Stimulated activated CD4-positive, alpha-beta T cell treated with anti-CD3 and anti-CD28 coated beads, Interleukin-15, amount 100 ng/mL, for 24 hours (primary cell): ENCODE measurements around the gene SPPL3.
A peak's percentile ranks its signal among the peaks of the same experiment; 100 is the strongest.
"Not testable (repeated sequence)": the region's sequence is repeated elsewhere in the genome, so short reads cannot be mapped to it uniquely, and the experiment has no call there.

Experiments
- DNase-seq: peaks from one replicate; pipeline ENCODE4 v3.0.0-alpha.2; 2020

Gene SPPL3

DNA sequence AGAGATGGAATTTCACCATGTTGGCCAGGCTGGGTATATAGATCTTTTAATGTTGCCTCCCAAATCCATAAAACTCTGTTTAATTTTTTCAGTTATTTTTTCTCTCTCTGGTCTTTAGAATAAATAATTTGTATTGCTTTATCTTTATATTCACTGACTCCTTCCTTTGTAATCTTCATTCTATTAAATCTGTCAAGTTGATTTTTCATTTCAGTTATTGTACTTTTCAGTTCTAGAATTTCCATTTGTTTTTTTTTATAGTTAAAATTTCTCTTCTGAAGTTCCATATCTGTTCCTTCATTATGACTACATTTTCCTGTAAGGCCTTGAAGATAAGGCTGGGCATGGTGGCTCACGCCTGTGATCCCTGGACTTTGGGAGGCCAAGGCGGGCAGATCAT, 13.6 kb upstream of the SPPL3 start:
- DNase-seq = no peak

- DNase-seq = no peak
Measured at GRCh38 chr12:120916561-120916960, 12.4 kb upstream of the SPPL3 start.

DNA sequence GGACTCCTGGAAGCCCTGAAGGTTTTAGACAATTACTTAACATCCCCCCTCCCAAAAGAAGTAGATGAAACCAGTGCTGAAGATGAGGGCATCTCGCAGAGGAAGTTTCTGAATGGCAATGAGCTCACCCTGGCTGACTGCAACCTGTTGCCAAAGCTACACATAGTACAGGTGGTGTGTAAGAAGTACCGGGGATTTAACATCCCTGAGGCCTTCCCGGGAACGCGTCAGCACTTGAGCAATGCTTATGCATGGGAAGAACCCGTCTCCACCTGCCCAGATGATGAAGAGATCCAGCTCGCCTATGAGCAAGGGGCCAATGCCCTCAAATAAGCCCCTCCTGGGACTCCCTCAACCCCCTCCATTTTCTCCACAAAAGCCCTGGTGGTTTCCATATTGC, 10.6 kb upstream of the SPPL3 start:
- DNase-seq = no peak

DNA sequence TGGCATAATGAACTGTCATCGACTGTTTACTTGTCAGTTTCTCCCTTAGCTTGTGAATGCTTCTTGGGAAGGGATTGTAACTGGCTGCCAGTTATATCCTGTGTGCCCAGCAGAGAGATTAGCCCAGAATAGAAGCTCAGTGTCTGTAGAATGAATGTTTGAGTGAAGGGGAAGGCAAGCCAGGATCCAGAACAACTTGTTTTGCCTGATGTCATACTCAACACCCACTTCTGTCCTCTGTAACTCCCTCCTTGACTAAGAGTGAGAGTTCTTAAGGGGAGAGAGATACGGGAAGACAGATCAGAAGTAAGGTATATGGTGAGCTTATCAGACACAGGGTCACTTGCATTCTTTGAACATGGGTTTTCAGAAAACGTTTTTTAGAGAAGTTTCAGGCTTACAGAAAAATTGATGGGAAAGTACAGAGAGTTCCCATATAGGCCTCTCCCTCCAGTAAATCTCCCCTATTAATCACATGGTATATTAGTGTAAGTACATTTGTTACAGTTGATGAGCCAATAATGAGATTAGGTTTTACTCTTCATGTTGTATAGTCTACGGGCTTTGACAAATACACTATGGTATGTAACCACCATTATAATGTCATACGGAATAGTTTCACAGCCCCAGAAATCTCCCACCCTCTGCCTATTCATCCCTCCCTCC, 5.6 kb upstream of the SPPL3 start:
- no peak for DNase-seq

DNA sequence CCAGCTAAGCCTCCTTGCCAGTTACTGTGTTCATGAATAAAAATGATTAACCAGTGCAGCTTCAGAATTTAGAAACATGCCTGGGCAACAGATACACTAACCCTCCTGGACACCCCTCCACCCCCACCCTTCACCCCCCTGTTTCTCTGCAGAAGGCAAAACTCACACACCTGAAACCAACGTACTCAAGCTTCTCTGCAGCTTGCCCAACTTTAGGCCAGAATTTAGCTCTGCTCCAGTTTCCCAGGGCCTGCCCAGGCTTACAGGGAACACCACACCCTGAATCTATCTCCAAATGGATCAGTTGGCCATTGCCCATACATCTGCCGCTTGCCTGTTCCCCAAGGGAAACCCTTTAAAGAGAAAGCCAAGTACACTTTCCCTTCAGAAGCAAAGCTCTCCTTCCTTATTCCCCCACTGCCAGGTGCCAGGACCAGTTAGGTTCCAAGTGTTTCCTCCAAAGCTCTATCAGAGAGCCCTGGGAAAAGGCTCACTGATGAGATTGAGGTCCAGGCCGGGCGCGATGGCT, 1.8 kb upstream of the SPPL3 start:
- no peak for DNase-seq

DNA sequence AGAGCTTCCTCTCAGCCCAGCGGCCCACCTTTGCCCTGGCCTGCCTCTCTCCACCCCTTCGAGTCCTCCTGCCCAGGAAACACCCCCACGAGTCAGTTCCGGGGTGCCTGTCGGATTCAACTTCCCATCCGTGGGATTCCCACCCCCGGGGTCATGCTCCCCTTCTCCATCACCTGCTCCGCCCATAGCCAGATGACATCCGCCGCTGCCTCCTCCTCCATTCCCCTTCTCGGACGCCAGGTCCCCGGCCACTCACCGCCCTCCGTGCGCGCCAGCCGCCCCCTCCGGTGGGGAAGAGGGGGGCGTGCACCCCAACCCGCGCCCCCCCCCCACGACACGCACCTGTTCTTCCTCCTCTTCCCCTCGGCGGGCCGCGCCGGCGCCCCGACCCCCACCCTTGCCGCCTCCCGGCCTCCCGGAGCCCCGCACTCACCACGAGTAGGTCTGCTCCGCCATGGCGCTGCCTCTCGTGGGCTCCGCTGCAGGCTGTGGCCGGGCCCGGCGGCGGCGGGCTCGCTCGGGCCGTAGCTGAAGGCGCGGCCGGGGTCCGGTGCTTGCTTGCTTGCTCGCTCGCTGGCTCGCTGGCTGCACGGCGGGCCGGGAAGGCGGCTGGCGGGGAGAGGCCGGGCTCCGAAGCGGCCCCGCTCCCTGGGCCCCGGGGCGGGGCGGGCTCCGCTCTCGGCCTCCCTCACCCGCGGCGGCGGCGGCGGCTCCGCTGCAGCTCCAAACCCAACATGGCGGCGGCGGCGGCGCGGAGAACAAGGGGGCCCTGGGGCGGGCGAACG, 554 bp downstream of the SPPL3 start:
- DNase-seq = peak; percentile 82

DNA sequence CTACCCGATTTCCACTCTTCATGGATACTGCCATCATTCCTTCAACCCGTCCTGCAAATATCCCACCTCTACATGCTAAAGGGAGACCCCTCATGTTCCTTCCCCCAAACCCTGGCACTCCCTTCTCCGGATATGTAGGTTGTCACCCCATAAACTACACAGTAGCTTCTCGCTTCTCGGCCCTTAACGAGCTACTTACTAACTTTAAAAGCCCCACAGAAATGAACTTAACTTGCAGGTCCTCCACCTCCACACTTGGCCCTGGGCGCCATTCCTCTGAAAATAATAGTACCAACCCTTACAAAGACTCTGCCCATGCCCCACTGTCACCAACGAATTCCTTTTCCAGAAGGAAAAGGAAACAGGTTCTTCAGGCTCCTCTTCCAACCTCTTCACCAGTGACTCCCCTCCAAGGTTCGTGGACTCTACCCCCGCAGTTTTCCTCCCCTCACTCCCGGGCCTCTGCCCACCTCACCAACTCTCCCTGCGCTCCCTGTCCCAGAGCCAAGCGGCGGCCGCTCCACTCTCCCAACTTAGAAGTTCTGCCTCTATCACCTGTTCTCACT, 1.2 kb downstream of the SPPL3 start:
- DNase-seq = peak; percentile 5

DNA sequence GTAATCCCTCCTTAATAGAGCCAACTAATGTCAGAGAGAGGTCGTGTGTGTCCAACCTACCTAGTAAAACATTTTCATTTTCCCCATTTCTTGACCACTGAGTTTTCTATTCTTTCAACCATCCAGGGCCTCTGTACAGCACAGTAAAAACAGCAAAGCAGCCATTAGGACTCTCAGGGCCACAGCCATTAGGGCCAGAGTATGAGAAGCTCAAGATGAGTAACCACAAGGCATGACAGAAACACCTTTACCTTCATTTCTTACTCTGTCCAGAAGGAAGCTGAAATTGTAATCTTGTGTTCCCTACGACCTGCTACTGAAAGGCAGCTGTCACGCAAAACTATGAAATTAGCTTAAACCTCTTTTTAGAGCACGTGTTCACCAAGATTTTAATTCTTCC, 2.3 kb downstream of the SPPL3 start:
- no peak for DNase-seq

DNA sequence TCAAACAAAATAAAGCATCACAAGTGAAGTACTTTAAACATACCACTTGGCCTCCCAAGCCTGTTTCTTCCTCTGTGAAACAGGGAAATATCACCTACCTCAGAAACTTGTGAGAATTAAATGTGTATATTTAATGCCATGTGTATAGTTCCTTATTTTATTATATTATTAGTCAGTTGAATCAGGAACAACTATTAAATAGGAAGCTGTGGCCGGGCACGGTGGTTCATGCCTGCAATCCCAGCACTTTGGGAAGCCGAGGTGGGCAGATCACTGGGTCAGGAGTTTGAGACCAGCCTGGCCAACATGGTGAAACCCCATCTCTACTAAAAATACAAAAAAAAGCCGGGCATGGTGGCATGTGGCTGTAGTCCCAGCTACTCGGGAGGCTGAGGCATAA, 3.1 kb downstream of the SPPL3 start:
- not testable (repeated sequence) for DNase-seq

GRCh38 chr12:120895532-120895931, 8.6 kb downstream of the SPPL3 start:
- DNase-seq = no peak

DNA sequence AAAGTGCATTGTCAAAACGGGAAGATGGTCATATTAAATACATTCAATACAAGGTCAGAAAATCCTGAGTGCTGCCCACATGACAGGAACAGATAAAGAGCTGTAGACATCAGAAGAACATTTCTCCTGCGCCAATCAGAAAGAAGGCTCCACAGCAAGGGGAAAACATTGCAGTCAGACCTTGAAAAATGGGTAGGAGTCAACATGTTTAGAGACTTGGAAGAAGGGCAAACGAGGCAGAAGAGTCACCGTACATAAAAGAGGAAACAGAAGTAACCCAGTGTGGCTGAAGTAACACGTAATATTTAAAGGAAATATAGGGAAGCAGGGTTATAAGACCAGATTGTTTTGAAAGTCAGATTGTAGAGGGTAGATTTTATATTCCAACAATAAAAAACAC, 11.9 kb downstream of the SPPL3 start:
- no peak for DNase-seq

GRCh38 chr12:120890963-120891362, 13.2 kb downstream of the SPPL3 start:
- no peak for DNase-seq

DNA sequence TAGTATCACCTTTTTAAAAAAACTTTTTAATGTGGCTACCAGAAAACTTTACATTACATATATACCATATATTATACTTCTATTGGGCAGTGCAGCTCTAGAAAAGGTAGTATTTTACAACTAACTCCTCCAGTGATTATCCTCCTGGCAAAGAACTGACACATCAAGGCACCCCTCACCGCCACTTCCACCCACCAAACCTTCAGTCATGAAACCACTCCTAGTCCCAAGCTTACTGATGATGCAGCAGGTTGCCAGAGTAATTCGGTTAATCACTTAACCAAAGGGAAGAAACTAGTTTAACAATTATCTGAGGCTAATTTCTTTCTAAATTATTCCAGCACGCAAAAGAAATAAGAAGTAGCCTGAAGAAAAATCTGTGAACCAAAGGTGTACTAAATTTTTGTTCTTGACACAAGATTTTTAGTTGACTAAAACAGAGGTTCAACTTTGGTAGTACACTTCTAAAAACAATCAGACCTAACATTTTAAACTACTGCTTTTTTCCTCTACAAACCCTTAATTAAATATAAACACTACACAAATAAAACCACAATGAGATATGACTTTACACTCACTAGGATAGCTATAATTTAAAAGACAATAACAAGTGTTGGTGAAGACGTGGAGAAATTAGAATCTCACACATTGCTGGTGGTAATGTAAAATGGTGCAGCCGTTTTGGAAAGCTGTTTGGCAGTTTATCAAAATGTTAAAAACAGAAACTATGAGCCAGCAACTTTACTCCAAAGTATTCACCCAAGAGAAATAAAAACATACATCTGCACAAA, 16.7 kb downstream of the SPPL3 start:
- peak; percentile 54 for DNase-seq

DNA sequence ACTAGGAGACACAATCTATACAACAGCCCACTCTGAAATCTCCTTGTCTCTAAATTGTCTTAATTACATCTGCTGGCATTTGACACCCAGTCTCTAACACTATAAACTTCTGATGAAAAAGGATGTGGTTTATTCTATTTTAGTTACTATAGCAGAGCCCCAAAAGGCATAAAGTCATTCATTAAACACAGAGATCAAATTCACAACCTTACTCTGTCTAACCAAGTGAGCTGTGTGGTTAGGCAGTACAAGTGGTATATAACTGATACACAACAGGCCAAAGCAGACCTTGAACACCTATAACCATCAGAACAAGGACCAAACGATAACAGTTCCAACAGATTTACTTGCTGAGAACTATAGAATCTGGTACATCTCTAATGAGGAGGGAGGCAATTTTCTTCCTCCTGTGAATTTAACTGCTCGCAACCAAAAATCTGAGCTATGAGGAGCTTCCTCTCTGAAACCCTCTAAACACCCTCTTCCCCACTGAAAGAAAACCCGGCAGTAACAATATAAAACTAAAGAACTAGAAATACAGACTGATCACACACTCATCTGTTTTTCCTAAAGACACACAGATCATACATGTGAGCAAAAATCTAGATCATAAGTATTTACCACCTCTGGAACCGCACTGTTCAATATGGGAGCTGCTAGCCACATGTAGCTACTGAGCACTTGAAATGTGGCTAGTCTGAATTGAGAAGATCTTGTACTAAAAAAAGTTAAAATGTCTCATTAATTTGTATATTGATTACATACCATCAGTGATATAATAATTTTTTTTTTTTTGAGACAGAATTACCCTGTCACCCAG, 17.7 kb downstream of the SPPL3 start:
- no peak for DNase-seq

GRCh38 chr12:120885521-120885920, 18.6 kb downstream of the SPPL3 start:
- no peak for DNase-seq

- no peak for DNase-seq
Measured at GRCh38 chr12:120884644-120885043, 19.5 kb downstream of the SPPL3 start.

DNA sequence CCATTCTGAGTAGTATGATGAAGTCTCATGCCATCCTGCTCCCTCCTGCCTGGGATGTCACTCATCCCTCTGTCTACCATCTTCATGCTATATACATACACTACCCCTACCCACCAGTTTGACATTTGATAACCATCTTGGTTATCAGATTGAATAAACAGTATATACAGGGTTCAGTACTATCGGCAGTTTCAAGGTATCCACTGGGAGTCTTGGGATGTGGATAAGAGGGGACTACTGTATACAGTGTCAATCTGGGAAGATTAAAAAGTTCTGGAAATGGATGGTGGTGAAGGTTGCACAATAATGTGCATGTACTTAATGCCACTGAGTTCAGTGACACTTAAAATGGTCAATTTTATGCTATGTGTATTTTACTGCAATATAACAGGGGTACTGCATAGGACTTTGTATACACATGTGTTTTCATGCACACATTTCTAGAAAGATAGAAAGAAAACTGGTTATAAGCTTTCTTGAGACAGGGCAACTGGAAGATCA, 22.1 kb downstream of the SPPL3 start:
- no peak for DNase-seq

DNA sequence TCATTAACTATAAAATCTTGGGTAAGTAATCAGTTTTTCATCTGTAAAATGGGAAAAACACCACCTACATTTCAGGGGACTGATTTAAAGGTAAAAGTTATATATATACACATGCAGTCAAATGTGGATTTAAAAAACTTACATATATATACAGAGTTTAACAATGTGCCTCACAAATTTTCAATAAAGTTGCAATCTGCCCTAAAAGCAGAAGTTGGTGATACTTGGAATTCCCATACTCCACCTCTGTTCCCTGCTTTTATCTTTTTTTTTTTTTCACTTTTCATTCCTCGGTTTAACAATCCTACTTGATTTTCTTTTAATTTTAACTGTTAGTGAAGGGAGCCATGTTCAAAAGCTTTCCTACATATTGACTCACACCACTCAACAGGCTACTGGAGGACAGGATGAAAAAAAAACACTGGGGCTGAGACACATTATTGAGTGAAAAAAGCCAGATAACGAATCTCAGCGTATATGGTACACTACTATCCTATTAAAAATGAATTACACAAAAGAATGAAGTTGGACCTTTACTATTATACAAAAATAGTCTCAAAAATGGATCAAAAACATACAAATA, 24.3 kb downstream of the SPPL3 start:
- DNase-seq = no peak

DNA sequence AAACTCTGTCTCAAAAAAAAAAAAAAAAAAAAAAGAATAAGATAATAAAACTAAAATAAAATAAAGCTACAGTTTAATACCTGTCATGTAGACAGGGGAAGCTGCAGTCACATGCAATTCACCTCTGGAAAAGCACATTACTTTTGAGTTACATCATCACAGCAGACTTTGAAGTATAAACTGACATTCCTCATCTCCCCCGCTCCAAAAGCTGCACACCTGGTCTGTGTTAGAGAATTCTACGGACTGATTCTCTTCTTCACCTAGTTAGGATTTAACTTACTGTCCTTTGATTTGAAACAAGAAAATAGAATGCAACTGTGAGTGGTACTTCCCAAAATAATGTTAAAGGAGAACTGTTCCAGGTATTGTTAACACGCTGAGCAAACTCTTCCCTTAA, 25.1 kb downstream of the SPPL3 start:
- DNase-seq = no peak

DNA sequence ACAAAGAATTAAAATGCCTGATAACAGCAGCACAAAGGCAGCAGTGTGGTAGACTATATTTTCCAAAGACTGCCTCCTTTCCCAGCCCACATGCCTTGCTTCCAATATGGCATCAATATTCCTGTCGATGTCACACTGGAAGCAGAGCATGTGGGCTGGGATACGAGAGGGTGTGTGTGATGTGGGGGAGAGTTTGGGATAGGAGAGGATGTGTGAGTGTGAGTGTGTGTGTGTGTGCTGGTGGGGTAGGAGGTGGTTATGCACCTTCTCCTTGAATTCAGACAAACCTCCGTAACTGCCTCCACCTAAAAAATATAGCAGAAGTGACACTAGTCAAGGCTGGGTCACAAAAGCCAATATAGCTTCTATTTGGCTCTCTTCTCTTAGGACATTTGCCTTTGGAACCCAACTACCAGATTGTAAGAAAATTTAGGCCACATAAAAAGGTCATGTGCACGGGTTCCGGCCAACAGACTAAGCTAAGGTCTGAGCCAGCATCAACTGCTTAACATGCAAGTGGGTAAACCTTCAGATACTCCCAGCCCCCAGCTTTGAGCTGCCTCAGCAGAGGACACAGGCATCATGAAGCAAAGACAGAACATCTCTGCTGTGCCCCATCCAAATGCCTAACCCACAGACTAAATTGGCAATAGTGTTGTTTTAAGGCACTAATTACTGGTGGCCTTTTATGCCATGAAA, 29.5 kb downstream of the SPPL3 start:
- no peak for DNase-seq

DNA sequence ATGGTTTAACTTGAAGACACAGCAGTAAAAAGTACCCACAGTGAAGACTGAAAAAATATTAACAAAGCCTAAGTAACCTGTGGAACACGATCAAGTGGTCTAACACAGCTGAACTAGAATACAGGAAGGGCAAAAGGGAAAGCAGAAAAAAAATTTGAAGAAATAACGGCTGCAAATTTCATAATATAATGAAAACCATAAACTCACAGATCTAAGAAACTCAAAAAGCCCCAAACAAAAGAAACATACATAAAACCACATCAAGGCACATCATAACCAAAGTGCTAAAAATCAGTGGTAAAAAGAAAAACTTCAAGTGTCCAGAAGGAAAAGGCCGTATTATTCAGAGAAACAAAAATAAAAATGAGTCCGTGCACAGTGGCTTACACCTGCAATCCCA, 30.9 kb downstream of the SPPL3 start:
- DNase-seq = no peak
